GM23248 (cell line): ENCODE measurements around the gene OTOGL.
"Not testable (repeated sequence)": the region's sequence is repeated elsewhere in the genome, so short reads cannot be mapped to it uniquely, and the experiment has no call there.

ENCODE experiments used
- EZH2 ChIP-seq: fragments of 200-600 bp; sonication (generic); IDR thresholded peaks from 2 replicates; pipeline ENCODE4 v1.6.1; 2018; ENCODE audit warnings: antibody characterized with exemption, mild to moderate bottlenecking; ENCODE audit not compliant: insufficient read depth, poor library complexity, severe bottlenecking
- EZH2phosphoT487 ChIP-seq: fragments of 200-600 bp; sonication (generic); IDR thresholded peaks from 2 replicates; pipeline ENCODE4 v1.6.1; 2018; ENCODE audit warnings: antibody characterized with exemption, moderate library complexity, mild to moderate bottlenecking, low read depth; ENCODE audit not compliant: insufficient read depth

- not testable (repeated sequence) for TF ChIP-seq EZH2, EZH2phosphoT487
These were observed 208.1 kb downstream of the OTOGL start for GRCh38 chr12:80307436-80307835.
